ENCODE data around the gene GSG1L. TPM values are rescaled to one million over a fixed set of nuclear protein-coding genes. Genes with fewer than 3 reads are reported as not detected.

GSG1L gene
- total RNA-seq, 1 experiment from 2014 or later = not detected

DNA sequence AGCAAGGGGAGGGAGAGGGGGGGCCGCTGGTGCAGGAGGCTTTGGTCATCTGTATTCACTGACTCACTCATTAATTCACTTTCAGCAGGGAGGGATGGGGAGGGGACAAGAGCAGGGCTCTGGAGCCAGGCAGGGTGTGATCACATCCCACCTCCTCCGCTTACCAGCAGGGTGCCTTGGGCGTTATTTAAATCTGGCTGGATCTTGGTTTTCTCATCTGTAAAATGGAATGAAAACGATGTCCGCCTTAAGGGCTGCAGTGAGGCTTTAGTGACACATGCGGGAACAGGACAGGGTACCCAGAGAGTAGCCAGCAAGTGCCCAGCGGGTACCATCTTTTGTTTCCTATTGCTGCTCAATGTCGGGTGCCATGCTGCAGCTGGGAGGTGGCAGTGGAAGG lies 161.0 kb downstream of the GSG1L start:
- no peak for DNase-seq
- no peaks in the 10 kb centered on the region for H3K4me1 Mint-ChIP-seq (ENCODE audit: low read depth, unreplicated experiment)
- no TSS peak for BruUV-seq (replicated peaks)
- TF ChIP-seq, protein P1, sequence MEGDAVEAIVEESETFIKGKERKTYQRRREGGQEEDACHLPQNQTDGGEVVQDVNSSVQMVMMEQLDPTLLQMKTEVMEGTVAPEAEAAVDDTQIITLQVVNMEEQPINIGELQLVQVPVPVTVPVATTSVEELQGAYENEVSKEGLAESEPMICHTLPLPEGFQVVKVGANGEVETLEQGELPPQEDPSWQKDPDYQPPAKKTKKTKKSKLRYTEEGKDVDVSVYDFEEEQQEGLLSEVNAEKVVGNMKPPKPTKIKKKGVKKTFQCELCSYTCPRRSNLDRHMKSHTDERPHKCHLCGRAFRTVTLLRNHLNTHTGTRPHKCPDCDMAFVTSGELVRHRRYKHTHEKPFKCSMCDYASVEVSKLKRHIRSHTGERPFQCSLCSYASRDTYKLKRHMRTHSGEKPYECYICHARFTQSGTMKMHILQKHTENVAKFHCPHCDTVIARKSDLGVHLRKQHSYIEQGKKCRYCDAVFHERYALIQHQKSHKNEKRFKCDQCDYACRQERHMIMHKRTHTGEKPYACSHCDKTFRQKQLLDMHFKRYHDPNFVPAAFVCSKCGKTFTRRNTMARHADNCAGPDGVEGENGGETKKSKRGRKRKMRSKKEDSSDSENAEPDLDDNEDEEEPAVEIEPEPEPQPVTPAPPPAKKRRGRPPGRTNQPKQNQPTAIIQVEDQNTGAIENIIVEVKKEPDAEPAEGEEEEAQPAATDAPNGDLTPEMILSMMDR (IDR thresholded peaks at IDR 0.05; ENCODE audit: unreplicated experiment) = no peak
- no peaks in the 10 kb centered on the region for H3K36me3 Mint-ChIP-seq (ENCODE audit: insufficient read depth, unreplicated experiment)
- no peaks in the 10 kb centered on the region for H3K9me3 Mint-ChIP-seq (ENCODE audit: low read depth, unreplicated experiment)
- peaks cover 89% of the 10 kb centered on the region for H3K27me3 Mint-ChIP-seq (ENCODE audit: unreplicated experiment)
- H3K27ac Mint-ChIP-seq (ENCODE audit: unreplicated experiment) = no peak overlapping the region
- intact Hi-C loops (cut with micrococcal nuclease; ENCODE audit: unreplicated experiment) = no loop called here
- no peak overlapping the region for H3K4me3 Mint-ChIP-seq (ENCODE audit: low read depth, unreplicated experiment)
- CTCF ChIA-PET = no interaction called here

DNA sequence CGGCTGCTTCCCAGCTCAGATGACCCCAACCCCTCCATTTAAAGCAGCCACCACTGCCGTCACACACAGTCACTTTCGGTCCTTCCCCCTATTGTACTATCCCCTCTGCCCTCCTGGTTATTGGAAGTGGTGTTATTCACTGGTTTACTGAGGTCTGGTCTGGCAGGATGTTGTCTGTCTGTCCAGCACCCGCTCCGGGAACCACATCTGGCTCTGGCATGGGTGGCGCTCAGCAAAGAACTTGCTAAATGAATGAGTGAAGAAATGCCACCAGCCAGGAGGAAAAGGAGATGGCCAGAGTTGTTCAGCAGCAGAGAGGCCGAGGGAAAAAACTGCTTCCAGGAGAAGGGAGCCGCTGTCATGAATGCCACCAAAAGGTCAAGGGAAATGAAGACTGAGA lies 161.6 kb downstream of the GSG1L start:
- Mint-ChIP-seq H3K4me3 (ENCODE audit: low read depth, unreplicated experiment) (no peak overlapping the region), H3K27ac (ENCODE audit: unreplicated experiment) (no peak overlapping the region), H3K27me3 (ENCODE audit: unreplicated experiment) (peaks cover 89% of the 10 kb centered on the region), H3K36me3 (ENCODE audit: insufficient read depth, unreplicated experiment) (no peaks in the 10 kb centered on the region), H3K9me3 (ENCODE audit: low read depth, unreplicated experiment) (no peaks in the 10 kb centered on the region), H3K4me1 (ENCODE audit: low read depth, unreplicated experiment) (no peaks in the 10 kb centered on the region)
- CTCF ChIA-PET = no interaction called here
- DNase-seq = no peak
- intact Hi-C loops (cut with micrococcal nuclease; ENCODE audit: unreplicated experiment) = no loop called here
- no TSS peak for BruUV-seq (replicated peaks)
- TF ChIP-seq, protein P1 (IDR thresholded peaks at IDR 0.05; ENCODE audit: unreplicated experiment) = no peak

DNA sequence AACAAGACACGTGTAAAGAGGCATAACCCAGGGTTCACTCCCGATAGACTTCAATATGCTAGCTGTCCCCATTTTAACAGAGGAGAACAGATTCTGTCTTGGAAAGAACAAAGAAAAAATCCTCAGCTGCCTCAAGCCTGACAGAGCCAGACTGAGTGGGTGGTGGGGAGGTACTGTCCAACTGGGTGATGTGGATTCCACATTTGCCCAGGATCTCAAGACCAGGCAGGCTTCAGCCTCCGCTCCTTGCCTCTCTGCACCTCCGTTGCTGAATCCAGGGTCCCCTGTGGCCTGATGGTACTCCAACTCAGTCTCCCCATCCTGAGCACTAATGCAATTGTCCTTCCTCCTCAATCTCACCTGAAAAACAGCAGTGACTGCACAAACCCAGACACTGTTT lies 163.8 kb downstream of the GSG1L start:
- intact Hi-C loops (cut with micrococcal nuclease; ENCODE audit: unreplicated experiment) = no loop called here

DNA sequence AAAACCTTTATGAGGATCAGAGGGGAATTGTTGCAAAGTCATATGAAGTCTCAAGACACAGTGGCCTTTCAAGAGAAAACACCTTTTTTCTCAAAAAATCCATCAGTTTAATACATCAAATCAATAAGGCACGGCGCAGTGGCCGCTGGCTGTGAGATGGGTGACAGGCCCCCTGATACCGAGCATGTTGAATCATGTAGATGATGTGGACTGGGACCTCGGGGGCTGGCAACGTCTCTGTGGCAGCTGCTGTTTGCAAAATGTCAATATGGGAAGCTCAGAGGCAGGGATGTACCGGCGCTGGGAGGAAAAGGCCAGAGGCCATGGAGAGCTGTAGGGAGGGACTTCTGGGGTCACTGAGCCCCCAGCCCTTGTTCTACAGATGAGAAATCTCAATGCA lies 169.1 kb downstream of the GSG1L start:
- intact Hi-C loops (cut with micrococcal nuclease; ENCODE audit: unreplicated experiment) = no loop called here
- Mint-ChIP-seq H3K36me3 (ENCODE audit: insufficient read depth, unreplicated experiment) (no peaks in the 10 kb centered on the region), H3K4me3 (ENCODE audit: low read depth, unreplicated experiment) (no peak overlapping the region), H3K27me3 (ENCODE audit: unreplicated experiment) (peaks cover 95% of the 10 kb centered on the region), H3K9me3 (ENCODE audit: low read depth, unreplicated experiment) (peaks cover 3% of the 10 kb centered on the region), H3K4me1 (ENCODE audit: low read depth, unreplicated experiment) (no peaks in the 10 kb centered on the region), H3K27ac (ENCODE audit: unreplicated experiment) (no peak overlapping the region)
- CTCF ChIA-PET = interaction anchor here (0.8 kb wide), 1 partner anchor 27 kb away, joined by 3 read pairs; no protein-coding TSS in a partner anchor
- BruUV-seq (replicated peaks) = no TSS peak
- no peak for DNase-seq
- TF ChIP-seq, protein P1 (IDR thresholded peaks at IDR 0.05; ENCODE audit: unreplicated experiment) = no peak

More for the DNA sequence above, 163.8 kb downstream of the GSG1L start:
- Mint-ChIP-seq H3K36me3 (ENCODE audit: insufficient read depth, unreplicated experiment) (no peaks in the 10 kb centered on the region), H3K4me1 (ENCODE audit: low read depth, unreplicated experiment) (no peaks in the 10 kb centered on the region), H3K27me3 (ENCODE audit: unreplicated experiment) (peaks cover 96% of the 10 kb centered on the region), H3K4me3 (ENCODE audit: low read depth, unreplicated experiment) (no peak overlapping the region), H3K27ac (ENCODE audit: unreplicated experiment) (no peak overlapping the region), H3K9me3 (ENCODE audit: low read depth, unreplicated experiment) (peaks cover 3% of the 10 kb centered on the region)
- TF ChIP-seq, protein P1 (IDR thresholded peaks at IDR 0.05; ENCODE audit: unreplicated experiment) = no peak
- BruUV-seq (replicated peaks) = no TSS peak
- no peak for DNase-seq
- CTCF ChIA-PET = no interaction called here
